ENCODE measurements around the gene LRP1. TPM values are rescaled to one million over a fixed set of nuclear protein-coding genes. Genes with fewer than 3 reads are reported as not detected.

The LRP1 gene
- total and polyA plus RNA-seq, 2 of the 13 experiments (the other 11 are each of a cell fraction or from before 2014, with no cell fraction given) = 14.7 to 30.8 TPM

DNA sequence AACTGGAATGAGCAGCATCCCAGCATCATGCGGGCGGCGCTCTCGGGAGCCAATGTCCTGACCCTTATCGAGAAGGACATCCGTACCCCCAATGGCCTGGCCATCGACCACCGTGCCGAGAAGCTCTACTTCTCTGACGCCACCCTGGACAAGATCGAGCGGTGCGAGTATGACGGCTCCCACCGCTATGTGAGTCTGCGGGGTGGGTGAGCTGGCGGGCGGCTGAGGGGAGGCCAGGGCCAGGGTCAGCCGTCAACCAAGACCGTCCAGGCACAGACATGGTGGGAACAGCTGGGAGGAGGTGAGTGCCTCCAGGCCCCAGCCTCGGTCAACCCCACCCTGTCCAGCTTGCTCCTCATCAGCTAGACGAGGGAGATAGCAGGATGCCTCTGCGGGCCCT lies 62.5 kb downstream of the LRP1 start:
- Histone ChIP-seq H3K36me3 (replicated peaks in 1 of 2; ENCODE audit: control insufficient read depth in 1 of 2, insufficient read depth in 2 of 2, low read length in 2 of 2) (peaks cover 79 to 98% of the 10 kb centered on the region in 2 experiments), H3K27me3 (ENCODE audit: control insufficient read depth in 1 of 2, insufficient read depth in 2 of 2, low read length in 2 of 2) (no peaks in the 10 kb centered on the region; a peak in 1 of 5 replicates), H3K4me2 (ENCODE audit: low read depth, low read length) (no peak overlapping the region), H3K4me3 (replicated peaks in 1 of 3; ENCODE audit: insufficient read depth in 1 of 3, low read depth in 2 of 3, low read length in 3 of 3) (no peak overlapping the region), H3K9me3 (ENCODE audit: low read length) (no peaks in the 10 kb centered on the region), H3K27ac (ENCODE audit: extremely low read length, insufficient read depth, low read length) (no peak overlapping the region), H3K4me1 (ENCODE audit: insufficient read depth, low read length) (no peaks in the 10 kb centered on the region), H3K79me2 (ENCODE audit: insufficient read depth, low read length) (no peaks in the 10 kb centered on the region), H2AFZ (ENCODE audit: low read length) (no peak overlapping the region), H4K20me1 (ENCODE audit: insufficient read depth, low read length) (no peaks in the 10 kb centered on the region), H3K9ac (ENCODE audit: insufficient read depth, low read depth, low read length) (no peak overlapping the region)
- FAIRE-seq (no peak), ATAC-seq (no peak), DNase-seq (ENCODE audit: low spot score) (no peak)
- WGBS (ENCODE audit: low lambda C conversion rate) = 97% methylated on average over 19 of the region's 23 CpGs
- TF ChIP-seq TFAP4 (IDR thresholded peaks at IDR 0.05; ENCODE audit: borderline replicate concordance, low read depth) (no peak), NR2C2 (CRISPR knock-in tag; IDR thresholded peaks at IDR 0.05; ENCODE audit: borderline replicate concordance) (no peak), HNRNPLL (IDR thresholded peaks at IDR 0.05; ENCODE audit: low read depth, low read length, poor library complexity, severe bottlenecking) (peak; percentile 2), HDAC1 (CRISPR knock-in tag; IDR thresholded peaks at IDR 0.05) (no peak), KLF6 (CRISPR knock-in tag; IDR thresholded peaks at IDR 0.05) (no peak), ZNF550 (CRISPR knock-in tag; IDR thresholded peaks at IDR 0.05; ENCODE audit: borderline replicate concordance) (no peak), BHLHE40 (IDR thresholded peaks at IDR 0.05; ENCODE audit: low read length) (no peak), KDM2A (CRISPR knock-in tag; IDR thresholded peaks at IDR 0.05; ENCODE audit: borderline replicate concordance, low read depth) (no peak), ZNF343 (CRISPR knock-in tag; IDR thresholded peaks at IDR 0.05) (no peak), XBP1 (CRISPR knock-in tag; IDR thresholded peaks at IDR 0.05) (no peak), GLI4 (CRISPR knock-in tag; IDR thresholded peaks at IDR 0.05; ENCODE audit: borderline replicate concordance) (no peak), ZBTB33 (CRISPR knock-in tag; IDR thresholded peaks at IDR 0.05) (0 out of 2 replicates have a peak, but pooled peaks have one; percentile 8), TOPORS (CRISPR knock-in tag; IDR thresholded peaks at IDR 0.05) (no peak), AGO2 (optimal IDR thresholded peaks at IDR 0.05; ENCODE audit: low read depth, low read length) (peak; percentile 82)
- TF ChIP-seq, protein P1, sequence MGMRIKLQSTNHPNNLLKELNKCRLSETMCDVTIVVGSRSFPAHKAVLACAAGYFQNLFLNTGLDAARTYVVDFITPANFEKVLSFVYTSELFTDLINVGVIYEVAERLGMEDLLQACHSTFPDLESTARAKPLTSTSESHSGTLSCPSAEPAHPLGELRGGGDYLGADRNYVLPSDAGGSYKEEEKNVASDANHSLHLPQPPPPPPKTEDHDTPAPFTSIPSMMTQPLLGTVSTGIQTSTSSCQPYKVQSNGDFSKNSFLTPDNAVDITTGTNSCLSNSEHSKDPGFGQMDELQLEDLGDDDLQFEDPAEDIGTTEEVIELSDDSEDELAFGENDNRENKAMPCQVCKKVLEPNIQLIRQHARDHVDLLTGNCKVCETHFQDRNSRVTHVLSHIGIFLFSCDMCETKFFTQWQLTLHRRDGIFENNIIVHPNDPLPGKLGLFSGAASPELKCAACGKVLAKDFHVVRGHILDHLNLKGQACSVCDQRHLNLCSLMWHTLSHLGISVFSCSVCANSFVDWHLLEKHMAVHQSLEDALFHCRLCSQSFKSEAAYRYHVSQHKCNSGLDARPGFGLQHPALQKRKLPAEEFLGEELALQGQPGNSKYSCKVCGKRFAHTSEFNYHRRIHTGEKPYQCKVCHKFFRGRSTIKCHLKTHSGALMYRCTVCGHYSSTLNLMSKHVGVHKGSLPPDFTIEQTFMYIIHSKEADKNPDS (CRISPR knock-in tag; IDR thresholded peaks at IDR 0.05) = no peak
- TF ChIP-seq, protein P2, sequence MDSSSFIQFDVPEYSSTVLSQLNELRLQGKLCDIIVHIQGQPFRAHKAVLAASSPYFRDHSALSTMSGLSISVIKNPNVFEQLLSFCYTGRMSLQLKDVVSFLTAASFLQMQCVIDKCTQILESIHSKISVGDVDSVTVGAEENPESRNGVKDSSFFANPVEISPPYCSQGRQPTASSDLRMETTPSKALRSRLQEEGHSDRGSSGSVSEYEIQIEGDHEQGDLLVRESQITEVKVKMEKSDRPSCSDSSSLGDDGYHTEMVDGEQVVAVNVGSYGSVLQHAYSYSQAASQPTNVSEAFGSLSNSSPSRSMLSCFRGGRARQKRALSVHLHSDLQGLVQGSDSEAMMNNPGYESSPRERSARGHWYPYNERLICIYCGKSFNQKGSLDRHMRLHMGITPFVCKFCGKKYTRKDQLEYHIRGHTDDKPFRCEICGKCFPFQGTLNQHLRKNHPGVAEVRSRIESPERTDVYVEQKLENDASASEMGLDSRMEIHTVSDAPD (CRISPR knock-in tag; IDR thresholded peaks at IDR 0.05) = no peak
- TF ChIP-seq, protein P3, sequence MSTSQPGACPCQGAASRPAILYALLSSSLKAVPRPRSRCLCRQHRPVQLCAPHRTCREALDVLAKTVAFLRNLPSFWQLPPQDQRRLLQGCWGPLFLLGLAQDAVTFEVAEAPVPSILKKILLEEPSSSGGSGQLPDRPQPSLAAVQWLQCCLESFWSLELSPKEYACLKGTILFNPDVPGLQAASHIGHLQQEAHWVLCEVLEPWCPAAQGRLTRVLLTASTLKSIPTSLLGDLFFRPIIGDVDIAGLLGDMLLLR (CRISPR knock-in tag; IDR thresholded peaks at IDR 0.05) = no peak
- TF ChIP-seq, protein P4, sequence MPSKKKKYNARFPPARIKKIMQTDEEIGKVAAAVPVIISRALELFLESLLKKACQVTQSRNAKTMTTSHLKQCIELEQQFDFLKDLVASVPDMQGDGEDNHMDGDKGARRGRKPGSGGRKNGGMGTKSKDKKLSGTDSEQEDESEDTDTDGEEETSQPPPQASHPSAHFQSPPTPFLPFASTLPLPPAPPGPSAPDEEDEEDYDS (CRISPR knock-in tag; IDR thresholded peaks at IDR 0.05) = no peak
- in situ Hi-C loops (cut with HindIII; ENCODE audit: extremely low pct_ligation_motif_present, low pct_unique_long_range_greater_than_20kb) (no loop called here), intact Hi-C loops (cut with micrococcal nuclease; ENCODE audit: unreplicated experiment) (no loop called here)
- ChIA-PET POLR2A (interaction anchor here (1.1 kb wide), 1 partner anchor 63 kb away, joined by 3 read pairs; no protein-coding TSS in a partner anchor), CTCF (ENCODE audit: low intra/inter-chr PET ratio, low total read pairs) (no interaction called here)
- BruUV-seq (replicated peaks) = no TSS peak

All from HepG2 (cell line).